C4-2B (cell line): ENCODE results near the gene ACHE.

Experiments
- H3K27ac ChIP-seq: fragments of 450-650 bp; 2 replicates; pipeline ENCODE4 v1.5.1; 2017
- ZFX ChIP-seq: fragments of 450-650 bp; IDR thresholded peaks from 2 replicates; pipeline ENCODE4 v1.6.1; 2017
- TF ChIP-seq, protein P1 (sequence below): fragments of 450-650 bp; conservative IDR thresholded peaks from 2 replicates; pipeline ENCODE4 v1.5.1; 2017; ENCODE audit warnings: mild to moderate bottlenecking

The ACHE gene

DNA sequence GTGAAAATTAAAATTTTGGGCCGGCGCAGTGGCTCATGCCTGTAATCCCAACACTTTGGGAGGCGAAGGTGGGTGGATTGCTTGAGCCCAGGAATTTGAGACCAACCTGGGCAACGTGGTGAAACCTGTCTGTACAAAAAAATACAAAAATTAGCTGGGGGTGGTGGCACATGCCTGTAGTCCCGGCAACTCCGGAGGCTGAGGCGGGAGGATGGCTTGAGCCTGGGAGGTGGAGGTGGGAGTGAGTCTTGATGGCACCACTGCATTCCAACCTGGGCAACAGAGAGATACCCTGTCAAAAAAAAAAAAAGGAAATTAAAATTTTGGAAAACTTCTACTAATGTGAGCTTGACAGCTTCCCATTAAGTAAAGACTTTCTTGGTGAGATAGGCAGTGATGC is 17.7 kb downstream of the ACHE start:
- TF ChIP-seq, protein P1, sequence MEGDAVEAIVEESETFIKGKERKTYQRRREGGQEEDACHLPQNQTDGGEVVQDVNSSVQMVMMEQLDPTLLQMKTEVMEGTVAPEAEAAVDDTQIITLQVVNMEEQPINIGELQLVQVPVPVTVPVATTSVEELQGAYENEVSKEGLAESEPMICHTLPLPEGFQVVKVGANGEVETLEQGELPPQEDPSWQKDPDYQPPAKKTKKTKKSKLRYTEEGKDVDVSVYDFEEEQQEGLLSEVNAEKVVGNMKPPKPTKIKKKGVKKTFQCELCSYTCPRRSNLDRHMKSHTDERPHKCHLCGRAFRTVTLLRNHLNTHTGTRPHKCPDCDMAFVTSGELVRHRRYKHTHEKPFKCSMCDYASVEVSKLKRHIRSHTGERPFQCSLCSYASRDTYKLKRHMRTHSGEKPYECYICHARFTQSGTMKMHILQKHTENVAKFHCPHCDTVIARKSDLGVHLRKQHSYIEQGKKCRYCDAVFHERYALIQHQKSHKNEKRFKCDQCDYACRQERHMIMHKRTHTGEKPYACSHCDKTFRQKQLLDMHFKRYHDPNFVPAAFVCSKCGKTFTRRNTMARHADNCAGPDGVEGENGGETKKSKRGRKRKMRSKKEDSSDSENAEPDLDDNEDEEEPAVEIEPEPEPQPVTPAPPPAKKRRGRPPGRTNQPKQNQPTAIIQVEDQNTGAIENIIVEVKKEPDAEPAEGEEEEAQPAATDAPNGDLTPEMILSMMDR, result no peak
- no peak for TF ChIP-seq ZFX
- no peak overlapping the region for H3K27ac ChIP-seq

GRCh38 chr7:100875356-100875751 is 20.3 kb downstream of the ACHE start:
- TF ChIP-seq, protein P1, result no peak
- peak overlapping the region; percentile 97 for H3K27ac ChIP-seq

DNA sequence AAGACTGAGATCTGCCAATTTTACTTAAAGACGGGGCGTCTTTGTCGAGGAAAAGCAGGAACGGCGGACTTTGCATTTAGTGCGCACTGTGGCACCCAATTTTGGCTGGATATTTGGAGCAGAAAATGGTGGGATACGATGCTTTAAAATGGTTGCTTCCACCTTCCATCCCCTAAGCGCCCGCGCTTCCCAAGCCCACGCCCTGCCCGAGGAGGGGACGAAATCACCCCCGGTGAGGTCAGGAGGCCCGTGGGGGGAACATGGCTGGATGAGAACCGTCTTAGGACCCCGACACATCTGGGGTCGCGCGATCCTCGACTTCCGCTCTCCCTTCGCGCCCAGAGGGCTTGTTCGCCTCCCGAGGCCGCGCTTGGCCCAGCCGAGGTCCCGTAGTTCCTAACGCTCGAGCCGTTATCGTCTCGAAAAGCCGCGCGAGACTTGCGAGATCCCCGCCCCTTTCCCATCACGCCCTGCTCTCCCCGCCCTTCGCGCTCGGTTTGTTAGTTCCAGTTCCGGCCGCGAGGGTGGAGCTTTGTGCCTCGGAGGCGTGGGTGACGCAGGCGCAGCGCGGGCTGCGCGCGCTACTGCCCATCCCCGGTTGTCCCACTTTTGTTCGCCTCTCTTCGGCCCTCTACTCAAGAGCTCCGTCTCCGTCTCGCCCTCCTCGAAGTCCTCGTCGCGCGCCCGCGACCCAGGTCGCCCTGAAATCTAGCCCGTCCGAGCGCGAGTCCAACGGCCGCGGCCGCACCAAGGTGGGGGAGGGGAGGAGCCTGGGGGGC is 20.9 kb downstream of the ACHE start, which contains the start of gene SRRT:
TSS of gene SRRT (plus strand) at position 527 of the 779 bp plus-strand sequence. CDS start 488 bp downstream, outside the sequence.
- H3K27ac ChIP-seq, result peak within 1 kb of the TSS; percentile 97
- TF ChIP-seq, protein P1, result no peak
- TF ChIP-seq ZFX, result peak; percentile 82; the same call in 1 of the 2 replicates

GRCh38 chr7:100874300-100874576 is 21.4 kb downstream of the ACHE start:
- H3K27ac ChIP-seq, result peak overlapping the region; percentile 97

DNA sequence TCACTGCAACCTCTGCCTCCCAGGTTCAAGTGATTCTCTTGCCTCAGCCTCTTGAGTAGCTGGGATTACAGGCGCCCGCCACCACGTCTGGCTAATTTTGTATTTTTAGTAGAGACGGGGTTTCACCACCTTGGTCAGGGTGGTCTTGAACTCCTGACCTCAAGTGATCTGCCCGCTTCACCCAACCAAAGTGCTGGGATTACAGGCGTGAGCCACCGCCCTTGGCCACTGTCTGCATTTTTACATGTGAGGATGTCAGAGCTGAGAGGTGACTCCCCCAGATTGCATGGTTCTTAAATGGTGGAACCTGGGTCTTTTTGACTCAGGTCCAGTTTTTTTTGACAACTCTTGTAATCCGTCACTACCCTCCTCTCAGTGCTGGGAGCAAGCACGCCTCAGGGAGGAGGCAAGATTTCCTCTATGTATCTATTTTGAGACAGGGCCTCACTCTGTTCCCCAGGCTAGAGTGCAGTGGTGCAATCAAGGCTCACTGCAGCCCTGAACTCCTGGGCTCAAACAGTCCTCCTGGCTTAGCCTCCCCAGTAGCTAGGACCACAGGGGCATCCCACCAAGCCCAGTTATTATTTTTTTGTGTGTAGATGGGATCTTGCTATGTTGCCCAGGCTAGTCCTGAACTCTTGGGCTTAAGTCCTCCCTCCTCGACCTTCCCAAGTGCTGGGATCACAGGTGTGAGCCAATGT is 21.9 kb downstream of the ACHE start:
- H3K27ac ChIP-seq, result peak overlapping the region; percentile 97
- TF ChIP-seq ZFX, result no peak
- TF ChIP-seq, protein P1, result no peak

More at GRCh38 chr7:100874300-100874576, 21.4 kb downstream of the ACHE start:
- TF ChIP-seq, protein P1, result no peak
- TF ChIP-seq ZFX, result no peak

DNA sequence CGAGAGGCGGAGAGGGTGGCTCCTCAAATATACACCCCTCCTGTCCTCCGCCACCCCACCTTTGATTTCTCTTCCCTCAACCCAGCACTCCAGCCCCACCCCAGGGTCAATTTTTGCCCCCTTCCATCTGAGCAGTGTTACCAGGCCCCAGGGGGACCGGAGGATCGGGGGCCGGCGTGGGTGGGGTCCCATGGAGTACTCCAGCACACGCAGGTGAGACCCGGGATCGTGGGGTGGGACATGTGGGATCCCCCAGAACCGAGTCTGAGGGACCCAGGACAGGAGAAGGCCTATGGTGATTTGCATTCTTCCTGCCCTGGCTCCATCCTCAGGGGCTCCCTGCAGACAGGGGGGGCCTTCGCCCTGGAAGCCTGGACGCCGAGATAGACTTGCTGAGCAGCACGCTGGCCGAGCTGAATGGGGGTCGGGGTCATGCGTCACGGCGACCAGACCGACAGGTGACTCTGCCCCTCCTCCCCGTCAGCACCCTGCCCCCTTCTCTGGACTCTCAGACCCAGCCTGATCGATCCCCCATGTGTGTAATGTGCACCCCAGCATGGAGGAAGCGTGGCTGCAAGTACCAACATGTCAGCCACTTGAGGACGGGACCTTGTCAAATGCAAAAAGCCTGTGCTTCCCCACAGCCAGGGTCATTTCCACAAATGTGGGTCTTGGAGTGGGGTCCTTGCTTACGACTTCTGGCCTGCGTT is 27.8 kb downstream of the ACHE start:
- no peak overlapping the region for H3K27ac ChIP-seq
- TF ChIP-seq, protein P1, result no peak
- TF ChIP-seq ZFX, result no peak
